Peyer's patch (tissue), 4 donors: ENCODE data around the gene ERC1.

Source experiments
- CTCF ChIP-seq, 6 experiments: fragments of 450-650 bp in 4 of 6; fragments of 200-600 bp in 2 of 6; sonication (generic) in 1 of 6; IDR thresholded peaks; one replicate each; pipeline ENCODE4 v1.5.1; 2017 to 2019; ENCODE audit warnings: antibody characterized with exemption in 6 of 6, mild to moderate bottlenecking in 3 of 6, moderate library complexity in 1 of 6
- POLR2A ChIP-seq, 2 donors: fragments of 450-650 bp; IDR thresholded peaks; one replicate each; pipeline ENCODE4 v1.5.1; 2017; ENCODE audit warnings: antibody characterized with exemption in 2 of 2, mild to moderate bottlenecking in 2 of 2, moderate library complexity in 2 of 2

- TF ChIP-seq CTCF (IDR thresholded peaks at IDR 0.05) (no peak), POLR2A (IDR thresholded peaks at IDR 0.05) (no peak)
Observed at GRCh38 chr12:1498199-1498740, 507.2 kb downstream of the ERC1 start.
